GM03348 (cell line): ENCODE results near the gene SCFD2.

Experiments
- DNase-seq: peaks from one replicate; pipeline ENCODE4 v3.0.0; 2012; ENCODE audit warnings: low spot score

The SCFD2 gene

DNA sequence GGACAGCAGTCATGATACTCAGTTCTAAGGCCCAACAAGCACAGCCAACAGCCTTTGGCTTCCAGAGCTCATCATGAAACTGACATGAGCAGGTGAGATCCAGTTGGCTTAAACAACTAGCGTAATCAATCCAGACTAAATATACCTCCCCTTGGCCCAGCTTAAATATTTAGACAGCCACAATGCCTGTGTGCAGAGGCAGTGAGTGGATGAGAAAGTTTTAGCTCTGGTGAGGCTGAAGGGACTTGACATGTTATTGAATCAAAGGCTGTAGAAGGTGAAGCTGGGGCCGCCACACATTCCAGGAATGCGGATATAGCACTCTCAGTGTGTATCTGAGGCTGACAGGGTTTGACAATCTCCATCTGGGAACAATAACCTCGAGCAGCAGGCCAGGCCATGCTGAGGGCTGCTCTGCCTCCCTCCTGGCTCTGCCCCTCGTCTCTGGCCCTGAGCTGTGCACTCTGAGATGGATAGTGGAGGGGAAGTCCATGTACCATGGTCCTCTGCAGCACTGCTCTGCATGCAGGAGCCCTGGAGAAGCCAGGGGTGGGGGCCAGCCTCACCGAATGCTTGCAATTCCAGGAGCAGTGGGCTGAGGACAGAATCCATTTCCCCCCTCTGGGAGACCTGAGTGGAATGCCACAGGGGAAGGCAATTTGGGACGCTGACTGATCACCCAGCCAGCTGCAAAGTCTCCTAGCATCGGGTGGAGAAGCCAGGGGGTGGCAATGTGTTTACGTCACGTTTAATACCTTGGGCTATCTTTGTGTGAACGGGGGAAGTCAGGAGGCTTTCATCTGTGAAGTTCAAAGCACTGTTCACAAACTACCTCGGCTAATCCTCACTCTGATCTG is 541.0 kb downstream of the SCFD2 start:
- peak; percentile 34 for DNase-seq

DNA sequence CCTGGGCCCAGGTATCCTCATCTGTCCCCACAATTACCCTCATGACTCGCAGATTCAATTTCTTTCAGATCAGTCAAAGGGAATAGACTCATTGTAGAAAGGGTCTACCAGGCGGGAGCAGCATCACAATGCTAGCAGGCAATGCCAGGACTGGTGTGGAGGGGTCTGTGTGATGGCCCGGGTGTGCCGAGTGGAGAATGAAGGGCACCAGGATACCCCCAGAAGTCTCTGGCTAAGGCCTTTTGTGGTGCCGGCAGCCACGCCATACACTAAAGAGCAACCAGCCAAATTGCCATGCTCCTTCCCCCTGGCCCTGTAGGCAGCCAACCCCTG is 541.6 kb downstream of the SCFD2 start:
- DNase-seq, result no peak

DNA sequence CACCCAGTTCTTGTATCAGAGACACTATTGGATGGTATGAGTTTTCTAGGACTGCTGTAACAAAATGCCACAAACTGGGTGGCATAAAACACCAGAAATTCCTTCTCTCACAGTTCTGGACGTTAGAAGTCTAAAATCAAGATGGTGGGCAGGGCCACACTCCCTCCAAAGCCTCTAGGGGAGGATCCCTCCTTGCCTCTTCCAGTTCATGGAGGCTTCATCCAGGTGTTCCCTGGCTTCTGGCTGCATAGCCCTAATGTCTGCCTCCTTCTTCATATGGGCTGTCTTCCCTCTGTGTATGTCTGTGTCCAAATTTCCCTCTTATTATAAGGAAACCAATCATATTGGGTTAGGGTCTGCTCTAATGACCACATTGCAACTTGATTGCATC is 542.2 kb downstream of the SCFD2 start:
- no peak for DNase-seq
